Endothelial cell of umbilical vein (primary cell): ENCODE data around the gene PDZD4.

Experiments
- CTCF ChIP-seq, 2 donors: IDR thresholded peaks; 1 replicate in 1 of 2; 2 replicates in 1 of 2; pipeline ENCODE4 v1.5.1; 2011; ENCODE audit warnings: low read length in 2 of 2, mild to moderate bottlenecking in 2 of 2, moderate library complexity in 2 of 2, control low read depth in 1 of 2, inconsistent platforms in 1 of 2, low read depth in 1 of 2; ENCODE audit not compliant: insufficient read depth in 1 of 2; ENCODE audit errors: extremely low read depth in 1 of 2
- POLR2A ChIP-seq: IDR thresholded peaks from 2 replicates; pipeline ENCODE4 v1.6.1; 2012; ENCODE audit warnings: low read depth, mild to moderate bottlenecking, control low read depth, low read length
- POLR2AphosphoS5 ChIP-seq: IDR thresholded peaks from 2 replicates; pipeline ENCODE4 v1.6.1; 2012; ENCODE audit warnings: low read depth, mild to moderate bottlenecking, control low read depth, low read length, moderate library complexity; ENCODE audit not compliant: insufficient read depth

- TF ChIP-seq POLR2A = no peak
- no peak for TF ChIP-seq CTCF (IDR thresholded peaks at IDR 0.05; ENCODE audit: extremely low read depth in 1 of 2, insufficient read depth in 1 of 2, low read depth in 1 of 2, low read length in 2 of 2)
- TF ChIP-seq POLR2AphosphoS5 = no peak
Measured at GRCh38 chrX:153792368-153792767, 38.0 kb downstream of the PDZD4 start.
